ENCODE measurements around the gene ZNF571. TPM values are rescaled to one million over a fixed set of nuclear protein-coding genes. Genes with fewer than 3 reads are reported as not detected.

Gene ZNF571
- total RNA-seq, result 0.84 and 1.6 TPM in 2 replicates

GRCh38 chr19:37594304-37594981 lies at the start of gene ZNF571, which contains the start of gene ZNF540:
TSS of gene ZNF571 (minus strand) at chr19:37594792. CDS start at chr19:37586676, 8,116 bp downstream.
TSS of gene ZNF540 (plus strand) at chr19:37594876. CDS start at chr19:37598448, 3,572 bp downstream.

Other genes starting within 250 kb of the ZNF571 start
- gene ZNF527, start 223.7 kb downstream of the ZNF571 start, total RNA-seq, result 1.7 and 3.0 TPM in 2 replicates
- gene ZNF569, start 127.3 kb downstream of the ZNF571 start, total RNA-seq, result 1.3 and 2.4 TPM in 2 replicates
- gene ZNF570, start 125.4 kb downstream of the ZNF571 start, total RNA-seq, result 2.0 and 4.6 TPM in 2 replicates
- gene ZNF793, start 87.9 kb downstream of the ZNF571 start, total RNA-seq, result 1.6 and 3.0 TPM in 2 replicates
- 0.19 and 0.35 TPM in 2 replicates for gene ZNF540, start 84 bp upstream of the ZNF571 start, total RNA-seq
- gene ZFP30, start 60.7 kb upstream of the ZNF571 start, total RNA-seq, result 6.6 and 9.0 TPM in 2 replicates
- 3.9 and 5.0 TPM in 2 replicates for gene ZNF607, start 125.0 kb upstream of the ZNF571 start, total RNA-seq
- gene ZNF573, start 184.8 kb upstream of the ZNF571 start, total RNA-seq, result 2.4 and 3.2 TPM in 2 replicates

All from airway epithelial cell (primary cell).